ENCODE data around the gene SUSD1.
"Not testable (repeated sequence)": the region's sequence is repeated elsewhere in the genome, so short reads cannot be mapped to it uniquely, and the experiment has no call there.

SUSD1 gene

DNA sequence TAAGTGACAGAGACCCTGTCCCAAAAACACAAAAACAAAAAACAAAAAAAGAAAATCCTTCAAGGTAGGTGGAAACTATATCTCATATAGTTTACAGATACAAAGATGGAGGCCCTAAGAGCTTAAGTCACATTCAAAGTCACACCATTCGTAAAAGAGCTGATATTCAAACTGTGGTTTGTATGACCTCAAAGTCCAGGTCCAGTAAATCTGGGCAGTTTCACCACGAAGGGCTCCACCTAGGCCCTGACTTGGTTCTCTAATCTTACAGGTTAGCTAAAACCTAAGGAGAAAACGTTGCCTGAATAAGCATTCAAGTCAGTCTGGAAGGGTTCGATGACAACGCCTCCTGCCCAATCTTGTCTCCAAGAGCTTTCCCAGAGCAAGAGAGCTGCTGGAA lies 44.1 kb downstream of the SUSD1 start:
- TF ChIP-seq, protein P1, sequence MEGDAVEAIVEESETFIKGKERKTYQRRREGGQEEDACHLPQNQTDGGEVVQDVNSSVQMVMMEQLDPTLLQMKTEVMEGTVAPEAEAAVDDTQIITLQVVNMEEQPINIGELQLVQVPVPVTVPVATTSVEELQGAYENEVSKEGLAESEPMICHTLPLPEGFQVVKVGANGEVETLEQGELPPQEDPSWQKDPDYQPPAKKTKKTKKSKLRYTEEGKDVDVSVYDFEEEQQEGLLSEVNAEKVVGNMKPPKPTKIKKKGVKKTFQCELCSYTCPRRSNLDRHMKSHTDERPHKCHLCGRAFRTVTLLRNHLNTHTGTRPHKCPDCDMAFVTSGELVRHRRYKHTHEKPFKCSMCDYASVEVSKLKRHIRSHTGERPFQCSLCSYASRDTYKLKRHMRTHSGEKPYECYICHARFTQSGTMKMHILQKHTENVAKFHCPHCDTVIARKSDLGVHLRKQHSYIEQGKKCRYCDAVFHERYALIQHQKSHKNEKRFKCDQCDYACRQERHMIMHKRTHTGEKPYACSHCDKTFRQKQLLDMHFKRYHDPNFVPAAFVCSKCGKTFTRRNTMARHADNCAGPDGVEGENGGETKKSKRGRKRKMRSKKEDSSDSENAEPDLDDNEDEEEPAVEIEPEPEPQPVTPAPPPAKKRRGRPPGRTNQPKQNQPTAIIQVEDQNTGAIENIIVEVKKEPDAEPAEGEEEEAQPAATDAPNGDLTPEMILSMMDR (IDR thresholded peaks at IDR 0.05; ENCODE audit: low read depth, low read length), result no peak
- no peak for DNase-seq
- Histone ChIP-seq H3K27me3 (no peaks in the 10 kb centered on the region), H3K4me1 (peaks cover 3% of the 10 kb centered on the region; the same call in 1 of the 2 replicates), H3K36me3 (no peaks in the 10 kb centered on the region), H3K9me3 (no peaks in the 10 kb centered on the region), H3K4me3 (ENCODE audit: low read depth, low read length) (no peak overlapping the region)

DNA sequence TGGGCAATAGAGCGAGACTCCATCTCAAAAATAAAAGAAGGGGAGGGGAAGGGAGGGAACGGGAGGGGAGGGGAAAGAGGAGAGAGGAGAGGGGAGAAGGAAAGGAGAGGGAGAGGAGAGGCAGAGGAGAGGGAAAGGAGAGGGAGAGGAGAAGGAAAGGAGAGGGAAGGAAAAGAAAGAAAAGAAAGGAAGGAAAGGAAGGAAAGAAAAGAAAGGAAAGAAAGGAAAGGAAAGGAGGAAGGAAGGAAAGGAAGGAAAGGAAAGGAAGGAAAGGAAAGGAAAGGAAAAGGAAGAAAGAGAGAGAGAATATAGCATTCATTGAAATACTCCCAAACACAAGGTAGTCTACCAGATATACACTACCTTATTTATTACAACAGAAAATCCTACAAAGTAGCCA lies 44.8 kb downstream of the SUSD1 start:
- Histone ChIP-seq H3K36me3 (no peaks in the 10 kb centered on the region), H3K4me3 (ENCODE audit: low read depth, low read length) (no peak overlapping the region), H3K4me1 (no peaks in the 10 kb centered on the region; the same call in 1 of the 2 replicates), H3K27me3 (no peaks in the 10 kb centered on the region), H3K9me3 (no peaks in the 10 kb centered on the region)
- DNase-seq, result no peak
- TF ChIP-seq, protein P1 (IDR thresholded peaks at IDR 0.05; ENCODE audit: low read depth, low read length), result no peak

DNA sequence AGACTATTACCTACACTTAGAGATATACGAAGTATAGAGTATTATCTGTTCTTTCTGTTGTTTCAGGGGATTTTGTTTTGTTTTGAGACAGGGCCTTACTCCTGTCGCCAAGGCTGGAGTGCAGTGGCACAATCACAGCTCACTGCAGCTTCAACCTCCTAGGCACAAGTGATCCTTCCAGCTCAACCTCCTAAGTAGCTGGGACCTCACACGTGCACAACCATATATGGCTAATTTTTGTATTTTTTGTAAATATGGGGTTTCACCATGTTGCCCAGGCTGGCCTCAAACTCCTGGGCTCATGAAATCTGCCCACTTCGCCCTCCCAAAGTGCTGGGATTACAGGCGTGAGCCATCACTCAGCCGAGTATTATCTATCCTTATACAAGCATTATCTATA lies 45.9 kb downstream of the SUSD1 start:
- Histone ChIP-seq H3K27me3 (no peaks in the 10 kb centered on the region), H3K4me1 (no peaks in the 10 kb centered on the region; the same call in 1 of the 2 replicates), H3K9me3 (no peaks in the 10 kb centered on the region), H3K36me3 (no peaks in the 10 kb centered on the region), H3K4me3 (ENCODE audit: low read depth, low read length) (no peak overlapping the region)
- TF ChIP-seq, protein P1 (IDR thresholded peaks at IDR 0.05; ENCODE audit: low read depth, low read length), result no peak
- no peak for DNase-seq

DNA sequence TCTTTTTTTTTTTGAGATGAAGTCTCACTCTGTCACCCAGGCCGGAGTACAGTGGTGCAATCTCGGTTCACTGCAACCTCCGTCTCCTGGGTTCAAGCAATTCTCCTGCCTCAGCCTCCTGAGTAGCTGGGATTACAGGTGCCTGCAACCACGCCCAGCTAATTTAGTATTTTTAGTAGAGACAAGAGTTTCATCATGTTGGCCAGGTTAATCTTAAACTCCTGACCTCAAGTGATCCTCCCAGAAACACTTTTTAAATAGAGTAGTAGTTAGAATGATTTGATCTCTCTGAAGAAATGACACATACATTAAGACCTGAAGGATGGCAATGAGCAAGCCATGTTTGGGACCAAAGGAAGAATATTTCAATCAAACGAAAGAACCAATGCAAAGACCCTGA lies 46.7 kb downstream of the SUSD1 start:
- not testable (repeated sequence) for H3K4me1 ChIP-seq, H3K27me3 ChIP-seq

DNA sequence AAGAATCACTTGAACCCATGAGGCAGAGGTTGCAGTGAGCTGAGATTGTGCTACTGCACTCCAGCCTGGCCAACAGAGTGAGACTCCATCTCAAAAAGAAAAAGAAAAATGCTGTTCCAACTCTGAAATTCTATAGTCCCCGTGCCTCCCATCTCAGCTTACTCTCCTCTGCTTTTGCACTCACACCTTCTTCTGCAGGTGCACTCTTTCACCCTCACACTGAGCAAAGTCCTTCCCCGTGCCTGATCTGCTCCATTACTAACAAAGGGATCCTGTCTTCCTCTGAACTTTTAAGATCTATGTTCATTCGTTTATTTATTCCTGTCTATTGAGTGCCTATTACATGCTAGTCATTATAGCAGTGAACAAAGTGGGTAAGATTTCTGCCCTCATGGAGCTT lies 47.8 kb downstream of the SUSD1 start:
- DNase-seq, result no peak
- Histone ChIP-seq H3K27me3 (no peaks in the 10 kb centered on the region), H3K4me3 (ENCODE audit: low read depth, low read length) (no peak overlapping the region), H3K36me3 (no peaks in the 10 kb centered on the region), H3K4me1 (no peaks in the 10 kb centered on the region; the same call in 1 of the 2 replicates), H3K9me3 (no peaks in the 10 kb centered on the region)
- TF ChIP-seq, protein P1 (IDR thresholded peaks at IDR 0.05; ENCODE audit: low read depth, low read length), result no peak

More for the DNA sequence above, 46.7 kb downstream of the SUSD1 start:
- H3K36me3 ChIP-seq; DNase-seq; H3K9me3 ChIP-seq; H3K4me3 ChIP-seq (ENCODE audit: low read depth, low read length): not testable (repeated sequence)

DNA sequence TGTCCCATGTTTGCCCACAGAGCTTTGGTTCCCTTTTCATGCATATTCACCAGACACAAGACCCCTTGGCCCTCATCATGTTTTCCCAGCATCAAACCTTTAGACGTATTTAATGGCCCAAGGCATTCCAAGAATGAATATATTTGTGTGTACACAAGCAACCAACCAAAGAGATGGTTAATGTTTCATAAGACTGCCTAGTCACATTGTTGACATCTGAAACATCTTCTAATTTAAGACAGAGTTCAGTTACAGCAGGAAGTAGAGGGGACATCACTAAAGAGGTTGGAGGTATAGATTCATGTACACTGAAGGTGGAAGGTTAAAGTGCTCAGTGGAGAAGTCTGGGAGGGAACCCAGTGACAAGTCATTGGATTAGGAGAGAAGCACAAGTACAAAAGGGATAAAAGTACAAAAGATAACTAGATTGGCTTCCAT lies 49.1 kb downstream of the SUSD1 start:
- no peaks in the 10 kb centered on the region for H3K27me3 ChIP-seq
- DNase-seq, result no peak
- no peaks in the 10 kb centered on the region for H3K36me3 ChIP-seq
- TF ChIP-seq, protein P1 (IDR thresholded peaks at IDR 0.05; ENCODE audit: low read depth, low read length), result no peak
- H3K4me3 ChIP-seq (ENCODE audit: low read depth, low read length), result no peak overlapping the region
- no peaks in the 10 kb centered on the region for H3K9me3 ChIP-seq
- H3K4me1 ChIP-seq, result no peaks in the 10 kb centered on the region

DNA sequence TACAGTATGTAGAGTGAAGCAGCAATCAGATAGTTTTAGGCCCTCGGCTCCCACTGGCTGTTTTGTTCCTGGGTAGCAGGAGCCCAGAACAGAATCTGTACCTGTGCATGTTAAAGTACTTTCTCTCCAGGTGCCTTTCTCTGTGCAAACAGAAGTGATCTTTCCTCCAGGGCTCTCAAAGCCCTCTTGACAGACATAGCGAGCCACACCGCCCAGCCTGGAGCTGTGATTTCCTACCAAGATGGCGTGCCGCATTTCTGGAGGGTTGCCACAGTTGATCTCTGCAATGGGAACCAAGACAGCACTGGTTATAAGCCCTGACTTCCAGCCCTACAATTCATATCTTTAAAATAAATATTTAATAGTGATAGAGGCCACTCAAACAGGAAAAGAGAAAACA lies 50.9 kb downstream of the SUSD1 start:
- H3K36me3 ChIP-seq, result no peaks in the 10 kb centered on the region
- DNase-seq, result no peak
- H3K4me1 ChIP-seq, result no peaks in the 10 kb centered on the region
- H3K27me3 ChIP-seq, result no peaks in the 10 kb centered on the region
- H3K9me3 ChIP-seq, result no peaks in the 10 kb centered on the region
- no peak overlapping the region for H3K4me3 ChIP-seq (ENCODE audit: low read depth, low read length)
- TF ChIP-seq, protein P1 (IDR thresholded peaks at IDR 0.05; ENCODE audit: low read depth, low read length), result no peak
